ENCODE measurements around the gene PHF19.

PHF19 gene

GRCh38 chr9:120904978-120905301 is 28.0 kb upstream of the PHF19 start:
- CTCF ChIA-PET = no interaction called here
- TF ChIP-seq FOXA1 (IDR thresholded peaks at IDR 0.05) (no peak), HDGF (IDR thresholded peaks at IDR 0.05; ENCODE audit: borderline replicate concordance) (no peak), ARNT (IDR thresholded peaks at IDR 0.05) (no peak), BHLHE40 (IDR thresholded peaks at IDR 0.05; ENCODE audit: borderline replicate concordance) (no peak), TARDBP (IDR thresholded peaks at IDR 0.05) (no peak), NFRKB (IDR thresholded peaks at IDR 0.05) (no peak), ELF4 (IDR thresholded peaks at IDR 0.05) (no peak), ZNF384 (IDR thresholded peaks at IDR 0.05) (no peak), FOXK2 (IDR thresholded peaks at IDR 0.05) (no peak), FOXM1 (IDR thresholded peaks at IDR 0.05; ENCODE audit: borderline replicate concordance) (no peak), LEF1 (IDR thresholded peaks at IDR 0.05; ENCODE audit: borderline replicate concordance) (no peak), L3MBTL2 (conservative IDR thresholded peaks at IDR 0.05) (no peak)
- TF ChIP-seq, protein P1, sequence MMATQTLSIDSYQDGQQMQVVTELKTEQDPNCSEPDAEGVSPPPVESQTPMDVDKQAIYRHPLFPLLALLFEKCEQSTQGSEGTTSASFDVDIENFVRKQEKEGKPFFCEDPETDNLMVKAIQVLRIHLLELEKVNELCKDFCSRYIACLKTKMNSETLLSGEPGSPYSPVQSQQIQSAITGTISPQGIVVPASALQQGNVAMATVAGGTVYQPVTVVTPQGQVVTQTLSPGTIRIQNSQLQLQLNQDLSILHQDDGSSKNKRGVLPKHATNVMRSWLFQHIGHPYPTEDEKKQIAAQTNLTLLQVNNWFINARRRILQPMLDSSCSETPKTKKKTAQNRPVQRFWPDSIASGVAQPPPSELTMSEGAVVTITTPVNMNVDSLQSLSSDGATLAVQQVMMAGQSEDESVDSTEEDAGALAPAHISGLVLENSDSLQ (IDR thresholded peaks at IDR 0.05) = no peak
- DNase-seq (ENCODE audit: extremely low spot score) = no peak
- POLR2A ChIA-PET = no interaction called here

DNA sequence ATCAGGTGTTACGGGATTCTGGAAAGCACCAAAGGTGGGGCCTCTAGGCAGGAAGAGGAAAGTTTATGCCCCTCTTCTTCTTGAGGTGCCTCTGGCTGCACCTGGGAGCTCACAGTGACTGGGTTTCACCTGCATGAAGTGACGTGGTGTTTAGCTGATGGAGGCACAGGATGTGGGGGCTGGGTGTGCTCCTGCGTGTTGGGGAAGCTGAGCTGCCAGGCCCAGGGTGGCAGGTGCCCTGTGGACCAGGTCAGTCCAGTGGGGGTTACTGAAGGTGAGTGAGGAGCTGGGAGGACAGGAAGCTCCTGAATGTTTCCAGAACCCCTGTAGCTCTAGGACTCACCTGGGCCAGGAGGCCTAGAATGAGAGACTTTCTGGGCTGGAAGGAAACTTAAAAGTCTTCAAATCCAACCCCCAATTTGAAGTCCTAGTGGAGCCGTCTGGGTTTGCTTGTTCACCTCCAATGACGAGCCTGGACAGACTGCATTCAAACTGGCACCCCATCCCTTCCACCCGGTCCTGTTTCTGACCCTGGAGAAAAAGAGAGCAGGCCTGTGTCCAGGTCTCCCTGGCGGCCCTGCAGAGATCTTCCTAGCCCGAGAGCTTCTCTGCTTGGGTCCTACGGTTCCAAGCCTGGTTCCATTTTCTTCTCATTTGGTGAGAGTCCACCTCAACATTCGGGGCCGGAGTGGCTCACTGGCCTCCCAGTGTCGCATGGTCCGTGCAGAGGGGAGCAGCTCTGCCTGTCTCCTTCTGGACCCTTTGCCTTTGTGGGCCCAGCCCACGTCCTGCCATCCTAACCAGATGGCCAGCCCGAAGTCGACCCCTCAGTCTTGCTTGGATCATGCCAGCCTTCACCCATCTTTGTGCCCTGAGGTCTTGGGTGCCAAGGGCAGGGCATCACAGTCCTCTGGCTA is 27.3 kb upstream of the PHF19 start:
- ChIA-PET CTCF (no interaction called here), POLR2A (interaction anchor here (1.0 kb wide), 1 partner anchor 25 kb away, joined by 3 read pairs; no protein-coding TSS in a partner anchor)
- DNase-seq (ENCODE audit: extremely low spot score) = no peak
- TF ChIP-seq, protein P1 (IDR thresholded peaks at IDR 0.05) = no peak
- TF ChIP-seq FOXM1 (IDR thresholded peaks at IDR 0.05; ENCODE audit: borderline replicate concordance) (no peak), LEF1 (IDR thresholded peaks at IDR 0.05; ENCODE audit: borderline replicate concordance) (no peak), L3MBTL2 (conservative IDR thresholded peaks at IDR 0.05) (no peak), FOXA1 (IDR thresholded peaks at IDR 0.05) (no peak), ZNF384 (IDR thresholded peaks at IDR 0.05) (no peak), ELF4 (IDR thresholded peaks at IDR 0.05) (no peak), NFRKB (IDR thresholded peaks at IDR 0.05) (no peak), HDGF (IDR thresholded peaks at IDR 0.05; ENCODE audit: borderline replicate concordance) (no peak), CTBP1 (IDR thresholded peaks at IDR 0.05; ENCODE audit: borderline replicate concordance) (no peak), BHLHE40 (IDR thresholded peaks at IDR 0.05; ENCODE audit: borderline replicate concordance) (no peak), SUZ12 (IDR thresholded peaks at IDR 0.05) (no peak), ARNT (IDR thresholded peaks at IDR 0.05) (no peak), SP1 (IDR thresholded peaks at IDR 0.05) (no peak), FOXK2 (IDR thresholded peaks at IDR 0.05) (no peak)

- ChIA-PET POLR2A (interaction anchor here (1.0 kb wide), 1 partner anchor 26 kb away, joined by 3 read pairs; no protein-coding TSS in a partner anchor), CTCF (no interaction called here)
- DNase-seq (ENCODE audit: extremely low spot score) = no peak
- TF ChIP-seq CTBP1 (IDR thresholded peaks at IDR 0.05; ENCODE audit: borderline replicate concordance) (no peak), ELF4 (IDR thresholded peaks at IDR 0.05) (no peak), FOXM1 (IDR thresholded peaks at IDR 0.05; ENCODE audit: borderline replicate concordance) (no peak)
Measured at GRCh38 chr9:120902569-120903535, 25.9 kb upstream of the PHF19 start.

- CTCF ChIA-PET = no interaction called here
Measured at GRCh38 chr9:120901755-120902568, 25.0 kb upstream of the PHF19 start.

More at GRCh38 chr9:120901755-120902568, 25.0 kb upstream of the PHF19 start:
- POLR2A ChIA-PET = no interaction called here
- DNase-seq (ENCODE audit: extremely low spot score) = no peak
- TF ChIP-seq SUZ12 (IDR thresholded peaks at IDR 0.05) (no peak), ELF4 (IDR thresholded peaks at IDR 0.05) (no peak), SP1 (IDR thresholded peaks at IDR 0.05) (no peak), FOXM1 (IDR thresholded peaks at IDR 0.05; ENCODE audit: borderline replicate concordance) (no peak), NFRKB (IDR thresholded peaks at IDR 0.05) (no peak), FOXK2 (IDR thresholded peaks at IDR 0.05) (no peak), LEF1 (IDR thresholded peaks at IDR 0.05; ENCODE audit: borderline replicate concordance) (no peak), HDGF (IDR thresholded peaks at IDR 0.05; ENCODE audit: borderline replicate concordance) (no peak), ARNT (IDR thresholded peaks at IDR 0.05) (no peak), CTBP1 (IDR thresholded peaks at IDR 0.05; ENCODE audit: borderline replicate concordance) (no peak), L3MBTL2 (conservative IDR thresholded peaks at IDR 0.05) (no peak), FOXA1 (IDR thresholded peaks at IDR 0.05) (no peak)
- TF ChIP-seq, protein P1 (IDR thresholded peaks at IDR 0.05) = no peak

All from HEK293T (cell line).